Raji (cell line): ENCODE data around the gene RAD9A.
A peak's percentile ranks its signal among the peaks of the same experiment; 100 is the strongest.

Experiments used
- POLR2A ChIP-seq: IDR thresholded peaks from 2 replicates; pipeline ENCODE4 v1.6.1; 2011; ENCODE audit warnings: low read depth, low read length, control low read depth; ENCODE audit not compliant: insufficient read depth

RAD9A gene

GRCh38 chr11:67431346-67432249, 39.8 kb downstream of the RAD9A start:
- no peak for TF ChIP-seq POLR2A

GRCh38 chr11:67432655-67433349, 41.0 kb downstream of the RAD9A start:
- no peak for TF ChIP-seq POLR2A

- TF ChIP-seq POLR2A = no peak; the same call in 1 of the 2 replicates
Measured at GRCh38 chr11:67433536-67434394, 42.0 kb downstream of the RAD9A start.

- peak; percentile 61; the same call in 1 of the 2 replicates for TF ChIP-seq POLR2A
Measured at GRCh38 chr11:67434395-67434881, 42.7 kb downstream of the RAD9A start.

GRCh38 chr11:67435031-67435726, 43.4 kb downstream of the RAD9A start:
- TF ChIP-seq POLR2A = peak; percentile 26

- no peak for TF ChIP-seq POLR2A
Measured at GRCh38 chr11:67435727-67436458, 44.1 kb downstream of the RAD9A start.

GRCh38 chr11:67436459-67437081, 44.8 kb downstream of the RAD9A start:
- peak; percentile 65 for TF ChIP-seq POLR2A

GRCh38 chr11:67437082-67437808, 45.5 kb downstream of the RAD9A start, which contains the start of gene PTPRCAP:
PTPRCAP (minus strand) TSS chr11:67437682; CDS start chr11:67437619, 63 bp downstream.
- peak; percentile 95 for TF ChIP-seq POLR2A

GRCh38 chr11:67437809-67438157, 46.0 kb downstream of the RAD9A start:
- TF ChIP-seq POLR2A = peak; percentile 13; the same call in 1 of the 2 replicates

- TF ChIP-seq POLR2A = peak; percentile 85
Measured at GRCh38 chr11:67438158-67438902, 46.5 kb downstream of the RAD9A start.

GRCh38 chr11:67439321-67440228, 47.8 kb downstream of the RAD9A start:
- 0 out of 2 replicates have a peak, but pooled peaks have one; percentile 25 for TF ChIP-seq POLR2A
